ENCODE data around the gene FFAR1.

FFAR1 gene, protein sequence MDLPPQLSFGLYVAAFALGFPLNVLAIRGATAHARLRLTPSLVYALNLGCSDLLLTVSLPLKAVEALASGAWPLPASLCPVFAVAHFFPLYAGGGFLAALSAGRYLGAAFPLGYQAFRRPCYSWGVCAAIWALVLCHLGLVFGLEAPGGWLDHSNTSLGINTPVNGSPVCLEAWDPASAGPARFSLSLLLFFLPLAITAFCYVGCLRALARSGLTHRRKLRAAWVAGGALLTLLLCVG (N-terminal part only)

DNA sequence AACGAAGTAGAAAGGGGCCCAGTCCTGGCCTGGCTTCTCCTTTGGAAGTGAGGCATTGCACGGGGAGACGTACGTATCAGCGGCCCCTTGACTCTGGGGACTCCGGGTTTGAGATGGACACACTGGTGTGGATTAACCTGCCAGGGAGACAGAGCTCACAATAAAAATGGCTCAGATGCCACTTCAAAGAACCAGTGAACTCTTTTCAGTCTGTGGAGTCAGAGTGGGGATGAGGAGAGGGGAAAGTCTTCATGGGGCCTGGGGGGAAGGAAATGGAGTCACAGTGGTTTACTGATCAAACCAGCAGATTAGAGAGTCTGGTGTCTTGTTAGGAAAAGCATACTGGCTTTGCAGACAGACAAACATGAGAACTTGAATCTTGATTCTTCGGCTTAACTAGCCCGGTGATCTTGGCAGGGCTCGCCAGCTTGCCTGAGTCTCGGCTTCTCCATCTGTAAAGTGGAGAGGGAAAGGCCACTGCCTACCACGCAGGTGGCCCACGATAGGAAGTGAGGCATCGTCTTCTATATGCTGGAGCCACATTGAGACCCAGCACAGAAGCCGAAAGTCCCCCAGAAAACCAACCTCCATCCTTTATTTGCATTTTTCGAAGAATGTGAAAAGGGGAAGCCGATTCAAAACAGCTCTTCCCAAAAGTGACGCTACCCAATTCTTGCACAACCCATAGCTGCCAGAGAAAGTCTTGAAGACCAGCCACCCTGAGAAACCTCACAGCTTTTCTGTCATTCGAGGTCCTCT is at the start of gene FFAR1:
Gene FFAR1 (plus strand): TSS at position 732 of the 759 bp plus-strand sequence. CDS start 3,650 bp downstream, outside the sequence.
- DNase-seq (ENCODE audit: low read depth): peak; percentile 53

- DNase-seq (ENCODE audit: low read depth): no peak
These were observed 49.8 kb upstream of the FFAR1 start for GRCh38 chr19:35297922-35298321.

DNA sequence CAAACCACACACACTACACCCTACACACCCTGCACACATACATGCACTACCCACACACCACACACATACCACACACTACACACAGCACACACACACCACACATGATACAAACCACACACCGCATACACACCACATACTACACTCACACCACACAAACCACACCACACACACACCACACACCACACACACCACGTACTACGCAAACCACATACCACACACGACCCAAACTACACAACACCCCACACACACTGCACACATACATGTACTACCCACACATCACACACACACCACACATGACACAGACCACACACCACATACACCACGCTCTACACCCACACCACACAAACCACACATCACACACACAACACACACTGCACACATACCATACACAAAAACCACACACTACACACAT is 49.1 kb upstream of the FFAR1 start:
- DNase-seq (ENCODE audit: low read depth): no peak

DNA sequence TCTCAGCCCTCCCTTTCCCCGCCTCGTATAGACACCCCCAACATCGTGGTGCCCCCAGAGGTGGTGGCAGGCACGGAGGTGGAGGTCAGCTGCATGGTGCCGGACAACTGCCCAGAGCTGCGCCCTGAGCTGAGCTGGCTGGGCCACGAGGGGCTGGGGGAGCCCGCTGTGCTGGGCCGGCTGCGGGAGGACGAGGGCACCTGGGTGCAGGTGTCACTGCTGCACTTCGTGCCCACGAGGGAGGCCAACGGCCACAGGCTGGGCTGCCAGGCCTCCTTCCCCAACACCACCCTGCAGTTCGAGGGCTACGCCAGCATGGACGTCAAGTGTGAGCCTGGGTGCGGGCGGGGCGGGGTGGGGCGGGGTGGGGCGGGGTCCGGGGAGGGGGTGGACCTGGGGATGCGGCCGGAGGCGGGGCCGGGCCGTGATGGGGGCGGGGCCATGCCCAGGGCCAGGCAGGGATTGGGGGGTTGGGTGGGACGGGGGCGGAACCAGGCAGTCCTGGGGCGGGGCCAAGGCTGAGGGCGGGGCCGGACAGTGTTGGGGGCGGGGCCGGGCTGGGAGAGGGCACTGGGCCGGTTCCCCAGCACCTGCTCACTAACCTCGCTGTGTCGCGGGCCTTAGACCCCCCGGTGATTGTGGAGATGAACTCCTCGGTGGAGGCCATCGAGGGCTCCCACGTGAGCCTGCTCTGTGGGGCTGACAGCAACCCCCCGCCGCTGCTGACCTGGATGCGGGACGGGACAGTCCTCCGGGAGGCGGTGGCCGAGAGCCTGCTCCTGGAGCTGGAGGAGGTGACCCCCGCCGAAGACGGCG is 48.0 kb upstream of the FFAR1 start:
- DNase-seq (ENCODE audit: low read depth): no peak

DNA sequence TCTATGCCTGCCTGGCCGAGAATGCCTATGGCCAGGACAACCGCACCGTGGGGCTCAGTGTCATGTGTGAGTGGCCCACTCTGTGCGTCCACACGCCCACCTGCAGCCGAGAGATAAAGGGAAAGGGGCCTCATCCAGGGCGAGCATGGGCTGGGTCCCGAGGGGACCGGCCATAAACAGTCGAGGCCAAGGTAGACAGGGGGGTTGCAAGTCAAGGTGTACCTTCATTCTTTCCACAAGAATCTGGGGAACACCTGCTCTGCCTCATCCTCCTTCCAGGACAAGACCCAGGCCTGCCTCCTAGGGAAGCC is 47.4 kb upstream of the FFAR1 start:
- DNase-seq (ENCODE audit: low read depth): no peak

GRCh38 chr19:35301961-35302360 is 45.7 kb upstream of the FFAR1 start:
- DNase-seq (ENCODE audit: low read depth): no peak

- no peak for DNase-seq (ENCODE audit: low read depth)
These were observed 45.3 kb upstream of the FFAR1 start for GRCh38 chr19:35302446-35302845.

DNA sequence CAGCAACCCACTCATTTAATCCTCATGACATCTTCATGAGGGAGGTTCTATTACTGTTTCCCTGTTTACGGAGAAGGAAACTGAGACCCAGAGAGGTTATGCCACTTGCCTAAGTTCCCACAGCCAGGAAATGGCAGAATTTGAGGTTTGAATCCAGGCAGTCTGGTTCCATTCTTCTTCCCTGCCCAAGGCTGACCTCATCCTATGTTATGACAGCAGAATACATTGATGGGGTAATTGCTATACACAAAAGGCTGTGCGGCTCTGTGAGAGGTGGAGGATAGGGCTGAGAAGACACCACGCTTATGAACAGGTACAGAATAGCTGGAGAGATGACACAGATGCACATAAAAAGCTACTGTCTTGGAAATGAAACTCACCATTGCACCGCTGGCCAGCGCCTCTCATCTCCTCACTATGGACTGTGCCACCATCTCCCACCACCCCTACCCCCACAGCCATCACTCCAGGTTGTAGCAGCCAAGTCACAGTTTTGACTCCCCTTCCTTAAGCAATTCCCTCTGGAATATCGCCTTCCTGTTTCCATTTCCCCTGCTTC is 44.3 kb upstream of the FFAR1 start:
- DNase-seq (ENCODE audit: low read depth): no peak

GRCh38 chr19:35304036-35304435 is 43.7 kb upstream of the FFAR1 start:
- no peak for DNase-seq (ENCODE audit: low read depth)

DNA sequence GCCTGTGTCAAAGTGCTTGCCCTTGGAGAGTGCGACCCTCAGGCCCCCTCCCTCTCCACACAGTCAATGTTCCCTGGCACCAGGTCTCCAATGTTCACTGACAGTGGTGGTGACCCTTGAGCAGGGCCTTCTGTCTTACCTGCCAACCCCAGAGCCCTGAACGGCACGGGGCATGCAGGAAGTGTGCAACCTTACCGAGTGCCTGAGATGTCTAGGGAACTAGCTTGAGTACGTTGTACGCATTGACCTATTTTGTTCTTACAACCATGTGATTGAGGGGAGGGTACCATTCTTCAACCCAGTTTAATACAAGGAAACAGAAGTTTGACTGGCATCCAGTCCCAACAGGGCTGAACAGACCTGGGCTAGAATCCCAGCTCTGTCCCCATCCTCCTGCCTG is 42.5 kb upstream of the FFAR1 start:
- DNase-seq (ENCODE audit: low read depth): no peak

- no peak for DNase-seq (ENCODE audit: low read depth)
These were observed 41.0 kb upstream of the FFAR1 start for GRCh38 chr19:35306473-35307246.

GRCh38 chr19:35307931-35308330 is 39.8 kb upstream of the FFAR1 start:
- no peak for DNase-seq (ENCODE audit: low read depth)

- DNase-seq (ENCODE audit: low read depth): no peak
These were observed 38.8 kb upstream of the FFAR1 start for GRCh38 chr19:35308910-35309309.

DNA sequence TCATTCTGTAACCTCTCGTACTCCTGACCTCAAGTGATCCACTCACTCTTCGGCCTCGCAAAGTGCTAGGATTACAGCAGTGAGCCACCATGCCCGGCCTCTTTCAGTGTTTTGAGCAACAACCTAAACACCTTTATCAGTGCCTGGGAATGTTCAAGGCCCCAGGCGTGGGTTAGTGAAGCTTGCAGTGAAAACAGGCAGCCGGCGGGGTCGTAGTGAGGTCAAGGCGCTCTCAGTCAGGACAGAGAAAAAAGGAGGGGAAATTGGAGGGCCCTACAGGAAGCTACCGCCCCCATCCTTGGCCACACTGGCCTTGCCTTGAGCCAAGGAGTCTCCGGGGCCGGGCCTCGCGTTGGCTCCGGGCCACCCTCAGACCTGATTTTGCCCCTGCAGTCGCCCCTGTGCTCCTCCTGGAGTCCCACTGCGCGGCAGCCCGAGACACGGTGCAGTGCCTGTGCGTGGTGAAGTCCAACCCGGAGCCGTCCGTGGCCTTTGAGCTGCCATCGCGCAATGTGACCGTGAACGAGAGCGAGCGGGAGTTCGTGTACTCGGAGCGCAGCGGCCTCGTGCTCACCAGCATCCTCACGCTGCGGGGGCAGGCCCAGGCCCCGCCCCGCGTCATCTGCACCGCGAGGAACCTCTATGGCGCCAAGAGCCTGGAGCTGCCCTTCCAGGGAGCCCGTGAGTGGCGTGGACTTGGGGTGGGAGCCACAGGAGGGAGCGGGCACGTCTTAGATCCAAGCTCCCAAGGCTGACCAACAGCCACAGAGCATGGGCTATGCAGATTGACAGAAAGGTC is 38.0 kb upstream of the FFAR1 start:
- no peak for DNase-seq (ENCODE audit: low read depth)

DNA sequence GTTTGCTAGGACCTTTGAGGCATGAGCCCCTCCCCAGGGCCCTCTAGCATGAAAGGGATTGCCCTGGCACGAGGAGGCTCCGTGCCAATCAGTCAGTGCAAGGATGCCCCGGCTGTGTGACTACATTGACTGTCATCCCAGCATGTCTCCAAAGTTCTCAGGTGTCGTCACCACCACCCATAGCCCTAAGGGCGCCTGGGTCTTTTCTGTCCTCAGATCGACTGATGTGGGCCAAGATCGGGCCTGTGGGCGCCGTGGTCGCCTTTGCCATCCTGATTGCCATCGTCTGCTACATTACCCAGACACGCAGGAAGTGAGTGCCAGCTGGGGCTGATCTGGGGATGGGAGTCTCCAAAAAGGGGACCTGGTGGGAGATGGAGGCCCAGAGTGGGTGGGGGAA is 37.4 kb upstream of the FFAR1 start:
- no peak for DNase-seq (ENCODE audit: low read depth)

DNA sequence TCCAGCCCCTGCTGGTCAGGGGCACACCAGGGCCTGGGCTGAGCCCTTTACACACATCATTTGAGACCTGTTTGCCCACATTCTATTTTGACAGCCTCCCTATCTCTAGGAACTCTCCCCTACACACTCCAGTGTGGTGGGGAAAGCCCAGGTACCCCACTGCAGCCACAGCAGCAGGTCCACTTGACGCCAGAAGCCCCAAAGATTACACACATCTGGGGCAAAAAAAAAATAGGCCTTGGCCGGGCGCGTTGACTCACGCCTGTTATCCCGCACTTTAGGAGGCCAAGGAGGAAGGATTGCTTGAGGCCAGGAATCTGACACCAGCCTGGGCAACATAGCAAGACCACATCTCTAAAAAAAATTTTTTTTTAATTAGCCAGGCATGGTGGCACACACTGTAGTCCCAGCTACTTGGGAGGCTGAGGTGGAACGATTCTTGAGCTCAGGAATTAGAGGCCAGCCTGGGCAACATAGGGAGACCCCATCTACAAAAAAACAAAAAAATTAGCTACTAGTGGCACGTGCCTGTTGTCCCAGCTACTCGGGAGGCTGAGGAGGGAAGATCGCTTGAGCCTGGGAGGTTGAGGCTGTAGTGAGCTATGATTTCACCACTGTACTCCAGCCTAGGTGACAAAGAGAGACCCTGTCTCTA is 36.8 kb upstream of the FFAR1 start:
- DNase-seq (ENCODE audit: low read depth): no peak

DNA sequence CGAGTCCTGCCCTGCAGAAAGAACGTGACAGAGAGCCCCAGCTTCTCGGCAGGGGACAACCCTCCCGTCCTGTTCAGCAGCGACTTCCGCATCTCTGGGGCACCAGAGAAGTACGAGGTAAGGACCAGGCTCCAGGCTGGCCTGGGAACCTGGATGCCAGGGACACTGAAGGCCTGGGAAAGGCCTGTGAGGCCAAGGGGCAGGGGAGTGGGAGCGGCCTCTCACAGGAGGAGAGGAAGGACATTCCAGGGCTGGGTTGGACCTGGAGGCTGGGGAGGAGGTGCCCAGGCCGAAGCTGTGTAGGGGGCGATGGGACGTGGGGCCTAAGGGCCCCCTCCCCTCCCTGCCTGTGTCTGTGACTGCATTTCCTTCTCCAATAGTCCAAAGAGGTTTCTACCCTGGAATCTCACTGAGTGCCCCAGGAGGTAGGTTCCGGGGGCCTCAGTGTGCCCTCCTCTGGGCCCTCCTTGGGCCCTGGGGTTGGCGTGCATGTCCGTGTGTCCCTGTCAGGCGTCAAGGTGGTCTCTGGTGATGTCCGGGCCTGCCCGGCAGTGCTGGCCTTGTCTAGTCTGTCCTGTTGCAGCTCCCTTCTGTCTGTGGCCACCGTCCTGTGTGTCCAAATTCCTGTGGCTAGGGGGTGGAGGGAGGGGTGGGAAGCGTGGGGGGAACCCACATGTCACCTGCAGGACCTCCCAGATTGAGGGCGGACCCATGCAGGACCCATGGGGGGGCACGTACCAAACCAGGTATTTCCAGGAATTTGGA is 35.6 kb upstream of the FFAR1 start:
- DNase-seq (ENCODE audit: low read depth): no peak

DNA sequence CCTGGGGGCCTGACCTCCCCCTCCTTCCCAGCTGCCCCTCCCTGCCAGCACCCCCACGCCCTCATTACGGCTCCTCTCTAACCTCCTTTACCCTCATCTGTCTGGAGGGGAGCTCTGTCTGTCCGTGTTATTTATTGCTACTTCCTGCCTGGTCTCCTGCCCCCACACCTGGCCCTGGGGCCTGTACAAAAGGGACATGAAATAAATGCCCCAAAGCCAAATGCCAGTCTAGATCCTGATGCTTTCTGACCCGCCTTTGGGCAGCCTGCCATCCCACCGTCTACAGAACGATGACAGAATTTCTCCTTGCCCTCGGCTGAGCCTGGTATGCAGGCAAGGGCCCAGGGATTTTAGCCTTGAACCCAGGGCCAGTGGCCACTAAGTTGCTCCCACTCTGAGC is 34.1 kb upstream of the FFAR1 start:
- DNase-seq (ENCODE audit: low read depth): no peak

- no peak for DNase-seq (ENCODE audit: low read depth)
These were observed 33.7 kb upstream of the FFAR1 start for GRCh38 chr19:35314031-35314430.

Measured in T-helper 22 cell (primary cell).